ENCODE data around the gene FRMD1. TPM values are rescaled to one million over a fixed set of nuclear protein-coding genes. Genes with fewer than 3 reads are reported as not detected.

Gene FRMD1
- total and polyA plus RNA-seq, 10 of the 15 experiments (the other 5 are each of a cell fraction or from before 2014, with no cell fraction given): not detected

DNA sequence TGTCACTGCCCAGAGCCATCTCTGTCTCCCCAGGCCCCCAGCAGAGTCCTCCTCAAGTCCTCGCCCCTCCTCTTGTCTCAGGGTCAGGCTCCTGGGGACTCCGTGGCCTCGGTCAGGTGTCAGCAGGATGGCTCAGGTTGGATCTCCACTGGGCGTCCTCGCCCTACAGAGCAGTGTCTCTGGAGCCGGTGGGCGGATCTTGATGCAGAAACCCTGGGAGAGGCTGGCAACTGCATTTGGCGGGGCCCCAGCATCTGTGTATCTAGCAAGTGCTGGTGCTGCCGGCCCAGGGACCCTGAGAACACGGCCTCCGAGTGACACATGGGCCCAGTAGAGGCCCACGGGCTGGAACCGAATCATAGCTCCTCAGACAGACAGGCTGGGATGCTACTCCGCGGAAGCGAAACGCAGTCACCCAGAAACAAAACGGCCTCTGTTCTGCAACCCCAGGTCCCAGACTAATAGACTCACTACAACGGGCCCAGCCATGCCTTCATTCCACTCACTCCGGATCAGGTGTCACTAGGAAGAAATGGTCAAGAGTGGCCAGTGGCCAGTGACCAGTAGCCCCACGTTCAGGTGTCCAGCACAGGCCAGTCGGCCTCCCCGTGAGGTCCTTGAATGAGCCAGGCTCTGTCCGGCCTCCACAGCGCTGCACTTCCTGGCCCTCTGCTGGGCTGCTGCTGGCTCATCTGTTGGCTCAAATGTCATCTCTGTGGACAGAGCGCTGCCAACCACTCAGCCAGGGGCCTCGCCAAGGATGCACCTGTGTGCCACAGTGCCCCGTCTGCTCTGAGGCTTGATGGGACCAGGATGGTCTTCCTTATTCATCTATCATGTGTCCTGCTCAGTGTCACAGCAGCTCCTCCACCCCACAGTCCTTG, 12.6 kb upstream of the FRMD1 start (continued):
- no peak for TF ChIP-seq TCF3 (IDR thresholded peaks at IDR 0.05; ENCODE audit: borderline replicate concordance, insufficient read depth, low read depth, low read length)
- TF ChIP-seq NFYB (IDR thresholded peaks at IDR 0.05; ENCODE audit: insufficient read depth, low read depth, low read length): no peak
- TF ChIP-seq, protein P1, sequence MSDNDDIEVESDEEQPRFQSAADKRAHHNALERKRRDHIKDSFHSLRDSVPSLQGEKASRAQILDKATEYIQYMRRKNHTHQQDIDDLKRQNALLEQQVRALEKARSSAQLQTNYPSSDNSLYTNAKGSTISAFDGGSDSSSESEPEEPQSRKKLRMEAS (IDR thresholded peaks at IDR 0.05; ENCODE audit: low read depth, low read length): no peak
- TF ChIP-seq IKZF1 (conservative IDR thresholded peaks at IDR 0.05): no peak
- TF ChIP-seq, protein P2, sequence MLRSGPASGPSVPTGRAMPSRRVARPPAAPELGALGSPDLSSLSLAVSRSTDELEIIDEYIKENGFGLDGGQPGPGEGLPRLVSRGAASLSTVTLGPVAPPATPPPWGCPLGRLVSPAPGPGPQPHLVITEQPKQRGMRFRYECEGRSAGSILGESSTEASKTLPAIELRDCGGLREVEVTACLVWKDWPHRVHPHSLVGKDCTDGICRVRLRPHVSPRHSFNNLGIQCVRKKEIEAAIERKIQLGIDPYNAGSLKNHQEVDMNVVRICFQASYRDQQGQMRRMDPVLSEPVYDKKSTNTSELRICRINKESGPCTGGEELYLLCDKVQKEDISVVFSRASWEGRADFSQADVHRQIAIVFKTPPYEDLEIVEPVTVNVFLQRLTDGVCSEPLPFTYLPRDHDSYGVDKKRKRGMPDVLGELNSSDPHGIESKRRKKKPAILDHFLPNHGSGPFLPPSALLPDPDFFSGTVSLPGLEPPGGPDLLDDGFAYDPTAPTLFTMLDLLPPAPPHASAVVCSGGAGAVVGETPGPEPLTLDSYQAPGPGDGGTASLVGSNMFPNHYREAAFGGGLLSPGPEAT (IDR thresholded peaks at IDR 0.05; ENCODE audit: low read depth): no peak
- no peak for TF ChIP-seq SMAD1 (IDR thresholded peaks at IDR 0.05; ENCODE audit: low read depth, partially characterized antibody)
- no peak for TF ChIP-seq MTA2 (IDR thresholded peaks at IDR 0.05; ENCODE audit: low read depth)
- no peak for TF ChIP-seq STAT3 (IDR thresholded peaks at IDR 0.05; ENCODE audit: low read depth, low read length)

DNA sequence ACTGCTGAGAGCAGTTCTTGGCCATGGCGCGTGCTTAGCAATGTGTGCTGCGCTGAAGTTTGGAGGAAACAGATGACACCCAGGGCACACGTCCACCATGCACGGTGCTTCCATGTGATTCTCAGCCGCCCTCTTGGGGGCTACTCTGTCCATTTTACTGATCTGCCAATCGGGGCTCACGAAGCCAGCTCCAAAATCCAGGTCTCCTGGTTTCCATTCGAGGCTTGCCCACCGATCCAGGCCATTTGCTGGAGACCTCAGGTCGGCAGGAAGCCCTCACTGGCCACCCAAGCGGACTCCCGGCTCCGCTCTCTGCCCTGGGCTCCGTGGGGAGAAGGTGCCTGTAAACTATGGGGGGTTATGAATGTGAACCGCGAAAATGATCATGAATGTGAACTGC, 11.7 kb upstream of the FRMD1 start:
- 56% methylated on average over 17 of the region's 17 CpGs for WGBS (ENCODE audit: insufficient coverage, insufficient replicate concordance, low lambda C conversion rate, missing lambda C conversion rate)
- Histone ChIP-seq H3K4me1 (ENCODE audit: control insufficient read depth, insufficient read depth, low read length) (no peaks in the 10 kb centered on the region), H3K27ac (ENCODE audit: control insufficient read depth, insufficient read depth) (no peak overlapping the region), H3K4me2 (ENCODE audit: control insufficient read depth, insufficient read depth) (no peak overlapping the region), H3K27me3 (replicated peaks in 1 of 2; ENCODE audit: control insufficient read depth in 2 of 2, insufficient read depth in 2 of 2, low read length in 1 of 2) (no peaks in the 10 kb centered on the region), H2AFZ (ENCODE audit: control insufficient read depth, low read depth, low read length) (no peak overlapping the region), H3K9ac (ENCODE audit: control insufficient read depth, insufficient read depth, low read length) (no peak overlapping the region), H3K79me2 (ENCODE audit: control insufficient read depth, insufficient read depth, low read length) (no peaks in the 10 kb centered on the region), H3K4me3 (no peak overlapping the region), H3K9me3 (replicated peaks; ENCODE audit: control insufficient read depth, insufficient read depth, low read length) (no peaks in the 10 kb centered on the region; the same call in 2 of the 3 replicates), H3K36me3 (ENCODE audit: control insufficient read depth in 2 of 2, insufficient read depth in 2 of 2, low read length in 1 of 2) (no peaks in the 10 kb centered on the region), H4K20me1 (ENCODE audit: control insufficient read depth, insufficient read depth) (no peaks in the 10 kb centered on the region)
- in situ Hi-C loops (cut with MboI) (no loop called here), intact Hi-C loops (cut with micrococcal nuclease; ENCODE audit: unreplicated experiment) (no loop called here)
- SMC1A ChIA-PET (ENCODE audit: uncharacterized antibody, unreplicated experiment): no interaction called here
- no peak for FAIRE-seq
- RAD21 ChIA-PET (ENCODE audit: unreplicated experiment): no interaction called here
- no peak for DNase-seq (ENCODE audit: low read depth, low spot score)
- CTCF ChIA-PET: no interaction called here
- no peak for ATAC-seq
- TF ChIP-seq SMAD1 (IDR thresholded peaks at IDR 0.05; ENCODE audit: low read depth, partially characterized antibody) (no peak), ZNF622 (IDR thresholded peaks at IDR 0.05) (no peak), POLR2AphosphoS2 (IDR thresholded peaks at IDR 0.05; ENCODE audit: low read depth, low read length) (no peak), ZSCAN29 (IDR thresholded peaks at IDR 0.05) (no peak)
- TF ChIP-seq, protein P3, sequence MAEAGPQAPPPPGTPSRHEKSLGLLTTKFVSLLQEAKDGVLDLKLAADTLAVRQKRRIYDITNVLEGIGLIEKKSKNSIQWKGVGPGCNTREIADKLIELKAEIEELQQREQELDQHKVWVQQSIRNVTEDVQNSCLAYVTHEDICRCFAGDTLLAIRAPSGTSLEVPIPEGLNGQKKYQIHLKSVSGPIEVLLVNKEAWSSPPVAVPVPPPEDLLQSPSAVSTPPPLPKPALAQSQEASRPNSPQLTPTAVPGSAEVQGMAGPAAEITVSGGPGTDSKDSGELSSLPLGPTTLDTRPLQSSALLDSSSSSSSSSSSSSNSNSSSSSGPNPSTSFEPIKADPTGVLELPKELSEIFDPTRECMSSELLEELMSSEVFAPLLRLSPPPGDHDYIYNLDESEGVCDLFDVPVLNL (IDR thresholded peaks at IDR 0.05; ENCODE audit: low read depth, low read length): no peak
- TF ChIP-seq, protein P4, sequence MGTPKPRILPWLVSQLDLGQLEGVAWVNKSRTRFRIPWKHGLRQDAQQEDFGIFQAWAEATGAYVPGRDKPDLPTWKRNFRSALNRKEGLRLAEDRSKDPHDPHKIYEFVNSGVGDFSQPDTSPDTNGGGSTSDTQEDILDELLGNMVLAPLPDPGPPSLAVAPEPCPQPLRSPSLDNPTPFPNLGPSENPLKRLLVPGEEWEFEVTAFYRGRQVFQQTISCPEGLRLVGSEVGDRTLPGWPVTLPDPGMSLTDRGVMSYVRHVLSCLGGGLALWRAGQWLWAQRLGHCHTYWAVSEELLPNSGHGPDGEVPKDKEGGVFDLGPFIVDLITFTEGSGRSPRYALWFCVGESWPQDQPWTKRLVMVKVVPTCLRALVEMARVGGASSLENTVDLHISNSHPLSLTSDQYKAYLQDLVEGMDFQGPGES (IDR thresholded peaks at IDR 0.05): no peak
- TF ChIP-seq, protein P5, sequence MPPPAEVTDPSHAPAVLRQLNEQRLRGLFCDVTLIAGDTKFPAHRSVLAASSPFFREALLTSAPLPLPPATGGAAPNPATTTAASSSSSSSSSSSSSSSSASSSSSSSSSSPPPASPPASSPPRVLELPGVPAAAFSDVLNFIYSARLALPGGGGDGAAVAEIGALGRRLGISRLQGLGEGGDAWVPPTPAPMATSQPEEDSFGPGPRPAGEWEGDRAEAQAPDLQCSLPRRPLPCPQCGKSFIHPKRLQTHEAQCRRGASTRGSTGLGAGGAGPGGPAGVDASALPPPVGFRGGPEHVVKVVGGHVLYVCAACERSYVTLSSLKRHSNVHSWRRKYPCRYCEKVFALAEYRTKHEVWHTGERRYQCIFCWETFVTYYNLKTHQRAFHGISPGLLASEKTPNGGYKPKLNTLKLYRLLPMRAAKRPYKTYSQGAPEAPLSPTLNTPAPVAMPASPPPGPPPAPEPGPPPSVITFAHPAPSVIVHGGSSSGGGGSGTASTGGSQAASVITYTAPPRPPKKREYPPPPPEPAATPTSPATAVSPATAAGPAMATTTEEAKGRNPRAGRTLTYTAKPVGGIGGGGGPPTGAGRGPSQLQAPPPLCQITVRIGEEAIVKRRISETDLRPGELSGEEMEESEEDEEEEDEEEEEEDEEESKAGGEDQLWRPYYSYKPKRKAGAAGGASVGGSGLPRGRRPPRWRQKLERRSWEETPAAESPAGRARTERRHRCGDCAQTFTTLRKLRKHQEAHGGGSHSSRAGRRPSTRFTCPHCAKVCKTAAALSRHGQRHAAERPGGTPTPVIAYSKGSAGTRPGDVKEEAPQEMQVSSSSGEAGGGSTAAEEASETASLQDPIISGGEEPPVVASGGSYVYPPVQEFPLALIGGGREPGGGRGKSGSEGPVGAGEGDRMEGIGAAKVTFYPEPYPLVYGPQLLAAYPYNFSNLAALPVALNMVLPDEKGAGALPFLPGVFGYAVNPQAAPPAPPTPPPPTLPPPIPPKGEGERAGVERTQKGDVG (CRISPR knock-in tag; IDR thresholded peaks at IDR 0.05): no peak
- BruUV-seq (replicated peaks): no TSS peak
- POLR2A ChIA-PET: no interaction called here
